GM13977 (cell line): ENCODE results near the gene ZNF70.

ENCODE experiments used
- DNase-seq: peaks from one replicate; pipeline ENCODE4 v3.0.0; 2012; ENCODE audit warnings: low spot score
- CTCF ChIP-seq: IDR thresholded peaks from 2 replicates; pipeline ENCODE4 v1.5.1; 2012; ENCODE audit warnings: mild to moderate bottlenecking, control low read depth; ENCODE audit not compliant: insufficient read depth; ENCODE audit errors: extremely low read depth, missing control alignments
- in situ Hi-C: fragments of 300-500 bp; cut with MboI; formaldehyde crosslinking; loops from one replicate; pipeline ENCODE4 v1.12.0; 2022; ENCODE audit warnings: low sequenced_read_pairs, low pct_unique_long_range_greater_than_20kb, mixed read lengths, inconsistent platforms; ENCODE audit not compliant: unreplicated experiment

Gene ZNF70

GRCh38 chr22:23789121-23789520 is 38.2 kb upstream of the ZNF70 start:
- DNase-seq = no peak
- in situ Hi-C loops = no loop called here
- TF ChIP-seq CTCF = no peak

GRCh38 chr22:23787910-23788309 is 37.0 kb upstream of the ZNF70 start:
- no peak for DNase-seq
- TF ChIP-seq CTCF = no peak
- in situ Hi-C loops = no loop called here

GRCh38 chr22:23787600-23787896 is 36.6 kb upstream of the ZNF70 start:
- TF ChIP-seq CTCF = no peak
- no peak for DNase-seq
- in situ Hi-C loops = no loop called here

GRCh38 chr22:23786752-23787599 is 36.1 kb upstream of the ZNF70 start, which contains the start of gene SMARCB1:
SMARCB1 (plus strand) TSS chr22:23786966; CDS start chr22:23787170, 204 bp downstream.
- in situ Hi-C loops = no loop called here
- peak; percentile 97 for DNase-seq
- no peak for TF ChIP-seq CTCF

- no peak for DNase-seq
- in situ Hi-C loops = no loop called here
- no peak for TF ChIP-seq CTCF
Measured at GRCh38 chr22:23786261-23786710, 35.4 kb upstream of the ZNF70 start.

- no peak for DNase-seq
- in situ Hi-C loops = no loop called here
- TF ChIP-seq CTCF = no peak
Measured at GRCh38 chr22:23784215-23784732, 33.4 kb upstream of the ZNF70 start.
